Stimulated activated naive CD8-positive, alpha-beta T cell treated with anti-CD3 and anti-CD28 coated beads, Interleukin-15, amount 100 ng/mL, for 72 hours (primary cell): Measurements from ENCODE around the gene PEMT.
A peak's percentile ranks its signal among the peaks of the same experiment; 100 is the strongest.

ENCODE experiments used
- ATAC-seq: fragments of 150-1000 bp; cut with Tn5 transposase; 2 replicates; pipeline ENCODE4 v1.10.0; 2021; ENCODE audit warnings: mild to moderate bottlenecking, moderate library complexity
- DNase-seq, 2 donors: peaks; one replicate each; pipeline ENCODE4 v3.0.0; 2021 to 2022
- H3K27ac Mint-ChIP-seq, 2 donors: one replicate each; pipeline ENCODE4 v1.8.0; 2022; ENCODE audit warnings: mild to moderate bottlenecking in 2 of 2, mixed read lengths in 2 of 2, moderate library complexity in 2 of 2
- H3K27me3 Mint-ChIP-seq: one replicate; pipeline ENCODE4 v1.8.0; 2022; ENCODE audit warnings: mixed read lengths
- H3K4me1 Mint-ChIP-seq: one replicate; pipeline ENCODE4 v1.8.0; 2022; ENCODE audit warnings: mild to moderate bottlenecking, mixed read lengths
- H3K4me3 Mint-ChIP-seq, 2 donors: one replicate each; pipeline ENCODE4 v1.8.0; 2022; ENCODE audit warnings: mild to moderate bottlenecking in 2 of 2, mixed read lengths in 2 of 2, moderate library complexity in 1 of 2
- H3K9me3 Mint-ChIP-seq, 2 donors: one replicate each; pipeline ENCODE4 v1.8.0; 2022; ENCODE audit warnings: mixed read lengths in 2 of 2

PEMT gene

GRCh38 chr17:17525956-17526355, 65.6 kb downstream of the PEMT start:
- Mint-ChIP-seq H3K4me3 (no peak overlapping the region), H3K9me3 (no peaks in the 10 kb centered on the region), H3K27me3 (no peaks in the 10 kb centered on the region), H3K27ac (no peak overlapping the region), H3K4me1 (no peaks in the 10 kb centered on the region)
- DNase-seq (no peak), ATAC-seq (no peak)

- Mint-ChIP-seq H3K4me3 (no peak overlapping the region), H3K9me3 (no peaks in the 10 kb centered on the region), H3K4me1 (no peaks in the 10 kb centered on the region), H3K27ac (no peak overlapping the region), H3K27me3 (no peaks in the 10 kb centered on the region)
- DNase-seq (no peak), ATAC-seq (no peak)
Observed at GRCh38 chr17:17525311-17525710, 66.2 kb downstream of the PEMT start.

DNA sequence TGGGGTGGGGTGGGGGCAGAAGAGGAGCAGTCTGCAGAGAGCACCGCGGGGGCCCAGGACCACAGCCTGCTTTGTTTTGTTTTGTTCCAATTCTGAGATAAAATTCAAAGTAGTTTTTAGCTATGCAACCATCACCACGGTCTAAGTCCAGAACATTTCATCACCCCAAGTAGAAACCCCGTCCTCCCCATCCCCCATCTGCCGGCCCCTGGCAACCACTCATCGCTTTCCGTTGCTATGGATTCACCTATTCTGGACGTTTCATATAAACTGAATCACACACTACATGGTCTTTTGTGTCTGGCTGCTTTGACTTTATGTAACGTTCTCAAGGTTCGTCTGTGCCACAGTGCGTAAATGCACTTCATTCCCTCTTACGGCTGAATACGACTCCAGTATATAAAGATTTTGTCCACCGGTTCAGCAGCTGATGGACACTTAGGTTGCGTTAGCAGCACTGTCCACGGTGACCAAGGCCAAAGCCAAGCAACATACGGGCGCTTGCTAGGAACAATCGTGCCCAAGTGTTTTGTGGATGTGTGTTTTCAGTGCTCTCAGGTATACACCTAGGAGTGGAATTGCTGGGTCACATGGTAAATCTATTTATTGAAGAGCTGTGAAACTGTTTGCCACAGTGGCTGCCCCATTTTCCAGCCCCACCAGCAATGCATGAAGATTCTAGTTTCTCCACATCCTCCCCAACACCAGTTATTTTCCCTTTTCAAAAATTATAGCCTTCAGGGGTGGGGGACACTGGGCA, 67.6 kb downstream of the PEMT start:
- Mint-ChIP-seq H3K4me1 (no peaks in the 10 kb centered on the region), H3K9me3 (no peaks in the 10 kb centered on the region), H3K27me3 (no peaks in the 10 kb centered on the region), H3K27ac (peak overlapping the region in 1 of 2 donors; percentile 92), H3K4me3 (no peak overlapping the region)
- DNase-seq = no peak
- ATAC-seq = no peak

DNA sequence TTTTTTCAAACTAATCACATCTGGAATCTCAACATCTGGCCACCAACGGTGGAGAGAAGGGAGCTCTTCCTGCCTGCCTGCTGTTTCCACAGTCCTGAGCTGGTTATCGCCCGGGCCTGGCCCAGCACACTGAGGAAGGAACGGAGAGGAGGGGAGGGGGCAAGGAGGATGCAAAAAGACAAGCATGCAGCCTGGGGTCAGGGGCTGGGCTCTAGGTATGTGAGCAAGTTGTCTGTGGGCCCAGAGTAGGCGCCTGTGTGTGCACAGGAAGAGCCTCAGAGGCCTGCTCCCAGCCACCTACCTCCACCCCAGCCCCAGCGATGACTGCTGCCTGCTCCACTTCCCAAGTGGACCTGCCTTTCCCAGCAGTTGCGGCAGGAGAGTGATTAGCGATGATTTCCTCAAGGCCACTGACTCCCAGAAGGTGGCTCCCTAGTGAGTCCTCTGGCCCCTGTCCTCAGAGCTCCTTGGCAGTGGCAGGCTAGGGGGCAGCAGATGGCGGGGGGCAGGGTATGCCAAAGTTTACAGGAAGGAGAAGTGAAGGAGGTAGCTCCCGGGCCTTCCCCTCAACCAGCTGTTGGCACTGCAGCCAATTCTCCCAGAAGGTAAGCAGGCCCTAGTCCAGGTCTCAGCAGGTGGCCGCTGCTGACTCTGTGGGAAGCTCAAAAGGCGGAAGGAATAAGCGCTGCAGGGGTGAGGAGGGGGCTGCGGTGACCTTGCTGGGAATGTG, 68.3 kb downstream of the PEMT start:
- Mint-ChIP-seq H3K27me3 (no peaks in the 10 kb centered on the region), H3K9me3 (no peaks in the 10 kb centered on the region), H3K4me3 (no peak overlapping the region), H3K27ac (peak overlapping the region in 1 of 2 donors; percentile 31), H3K4me1 (no peaks in the 10 kb centered on the region)
- DNase-seq (no peak), ATAC-seq (no peak)

GRCh38 chr17:17520599-17521232, 70.8 kb downstream of the PEMT start:
- no peaks in the 10 kb centered on the region for H3K9me3 Mint-ChIP-seq
- DNase-seq = no peak
- no peak for ATAC-seq
- no peaks in the 10 kb centered on the region for H3K27me3 Mint-ChIP-seq
- no peak overlapping the region for H3K4me3 Mint-ChIP-seq
- H3K4me1 Mint-ChIP-seq = peaks cover 17% of the 10 kb centered on the region
- H3K27ac Mint-ChIP-seq = no peak overlapping the region

DNA sequence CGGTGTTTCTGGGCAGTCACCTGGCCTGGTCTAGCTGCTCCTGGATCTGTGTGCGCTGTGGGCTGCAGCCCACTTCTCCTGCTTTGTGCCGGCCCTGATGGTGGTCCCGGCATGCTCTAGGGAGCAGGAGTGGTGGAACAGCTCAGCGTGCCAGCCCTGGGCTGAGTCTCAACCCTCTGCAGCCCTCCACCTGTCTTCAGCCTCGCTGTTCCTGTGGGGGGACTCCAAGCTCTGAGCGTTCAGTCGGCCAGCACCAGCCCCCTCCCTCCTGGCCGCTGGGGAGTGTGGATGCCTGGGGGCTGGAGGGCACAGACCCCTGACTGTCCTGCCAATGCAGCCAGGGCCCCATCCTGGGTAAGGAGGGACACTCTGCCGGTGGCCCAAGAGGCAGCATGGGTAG, 71.6 kb downstream of the PEMT start:
- H3K27ac Mint-ChIP-seq = no peak overlapping the region
- no peaks in the 10 kb centered on the region for H3K9me3 Mint-ChIP-seq
- DNase-seq (no peak), ATAC-seq (no peak)
- H3K4me1 Mint-ChIP-seq = peaks cover 17% of the 10 kb centered on the region
- no peak overlapping the region for H3K4me3 Mint-ChIP-seq
- no peaks in the 10 kb centered on the region for H3K27me3 Mint-ChIP-seq

GRCh38 chr17:17518951-17519350, 72.6 kb downstream of the PEMT start:
- Mint-ChIP-seq H3K9me3 (no peaks in the 10 kb centered on the region), H3K27ac (no peak overlapping the region), H3K4me3 (no peak overlapping the region), H3K27me3 (no peaks in the 10 kb centered on the region), H3K4me1 (peaks cover 17% of the 10 kb centered on the region)
- DNase-seq = no peak
- no peak for ATAC-seq

DNA sequence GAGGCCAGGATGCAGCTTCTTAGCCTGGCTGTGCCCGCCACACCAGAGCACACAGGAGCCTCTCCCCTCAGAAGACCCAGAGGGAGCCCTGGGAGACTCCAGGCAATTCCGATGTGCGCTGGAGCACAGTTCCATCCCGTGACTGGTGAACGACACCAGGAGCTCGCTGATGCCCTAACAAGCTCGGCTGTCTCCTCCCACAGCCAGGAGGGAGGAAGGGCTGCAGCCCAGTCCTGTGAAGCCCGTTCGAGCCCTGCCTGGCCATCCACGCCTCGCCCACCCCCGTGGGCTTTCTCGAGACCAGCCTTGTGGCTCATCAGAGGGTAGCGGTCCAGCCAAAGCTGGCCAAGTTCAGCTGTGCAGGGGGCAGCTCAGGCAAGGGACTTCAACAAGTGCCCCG, 73.5 kb downstream of the PEMT start:
- no peak overlapping the region for H3K27ac Mint-ChIP-seq
- ATAC-seq = no peak
- no peaks in the 10 kb centered on the region for H3K27me3 Mint-ChIP-seq
- DNase-seq = no peak
- no peak overlapping the region for H3K4me3 Mint-ChIP-seq
- peaks cover 17% of the 10 kb centered on the region for H3K4me1 Mint-ChIP-seq
- no peaks in the 10 kb centered on the region for H3K9me3 Mint-ChIP-seq

DNA sequence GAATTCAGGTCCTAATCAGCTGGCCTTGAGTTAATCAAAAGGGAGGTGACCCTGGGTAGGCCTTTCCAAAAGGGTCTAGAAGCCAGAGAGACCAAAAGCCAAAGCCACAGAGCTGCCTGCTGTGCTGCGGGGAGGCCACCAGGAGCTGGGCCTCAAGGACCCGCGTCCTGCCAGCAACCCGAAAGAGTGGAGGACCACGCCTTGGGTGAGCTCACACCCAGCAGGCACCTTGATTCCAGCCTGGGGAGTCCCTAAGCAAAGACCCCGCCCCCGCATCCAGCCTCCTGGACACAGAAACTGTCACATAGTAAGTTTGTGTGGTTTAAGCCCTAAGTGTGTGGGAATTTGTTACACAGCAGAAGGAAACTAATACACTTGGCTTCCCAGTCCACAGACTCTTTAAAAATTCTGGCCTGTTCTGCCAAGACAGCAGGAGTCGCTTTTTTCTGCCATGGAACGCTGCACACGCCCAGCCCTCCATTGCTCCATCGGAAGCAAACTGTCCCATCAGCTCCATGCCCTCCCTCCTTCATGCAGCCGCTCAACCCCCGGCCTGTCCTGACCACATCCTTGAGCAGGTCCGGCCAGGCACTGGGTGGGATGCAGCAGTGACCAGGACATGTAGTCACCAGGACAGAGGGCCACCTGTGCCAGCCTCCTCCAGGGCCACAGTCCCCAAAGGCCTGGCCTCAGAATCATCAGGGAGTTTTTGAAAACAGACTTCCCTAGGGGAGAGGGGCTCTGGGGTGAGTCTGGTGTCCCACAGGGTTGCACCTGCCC, 74.4 kb downstream of the PEMT start:
- no peak for DNase-seq
- Mint-ChIP-seq H3K9me3 (no peaks in the 10 kb centered on the region), H3K27me3 (no peaks in the 10 kb centered on the region), H3K4me1 (peaks cover 17% of the 10 kb centered on the region), H3K4me3 (no peak overlapping the region), H3K27ac (peak overlapping the region in 1 of 2 donors; percentile 87)
- no peak for ATAC-seq

DNA sequence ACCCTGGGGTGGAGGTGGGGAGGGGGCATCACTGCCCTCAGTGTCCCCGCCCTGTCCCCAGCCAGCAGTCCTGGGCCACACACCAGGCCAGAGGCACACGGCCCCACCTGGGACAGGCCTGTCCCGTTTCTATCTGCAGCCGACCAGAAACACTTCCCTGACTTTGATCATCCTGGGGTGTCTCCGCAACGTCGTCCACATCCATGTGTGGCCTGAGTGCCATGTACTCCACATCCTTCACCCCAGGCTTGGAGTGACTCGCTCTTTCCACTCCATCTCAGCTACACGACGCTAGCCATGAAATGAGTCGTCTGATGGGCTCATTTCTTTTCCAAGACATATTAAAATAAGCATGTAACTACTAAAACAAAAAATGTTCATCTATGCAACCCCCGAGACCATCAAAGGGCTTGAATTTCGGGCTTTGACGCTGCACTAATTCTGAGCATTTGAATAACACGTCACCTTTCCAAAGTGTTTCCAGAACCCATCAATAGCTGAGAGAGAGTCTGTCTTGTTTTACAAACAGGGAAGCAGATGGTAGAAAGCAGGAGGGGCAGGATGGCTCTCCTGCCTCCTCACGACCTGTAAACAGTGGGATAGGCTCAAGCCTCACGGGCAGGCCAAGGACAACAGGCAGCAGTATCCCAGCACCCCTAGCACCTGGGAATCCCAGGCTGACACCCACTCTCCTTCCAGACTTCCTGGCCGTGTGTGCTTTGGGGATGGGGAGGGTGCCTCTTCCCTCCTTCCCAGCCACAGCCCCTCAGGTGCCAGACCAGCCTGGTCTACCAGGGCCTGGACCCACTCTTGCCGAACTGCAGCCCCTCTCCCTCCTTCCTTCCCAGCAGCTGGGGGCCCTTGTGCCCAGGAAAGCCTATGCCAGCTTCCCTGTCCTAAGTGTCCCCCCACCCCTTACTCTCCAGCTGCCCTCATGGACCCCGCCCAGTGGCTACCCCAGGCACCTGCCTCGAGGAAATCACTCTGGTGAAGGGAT, 75.3 kb downstream of the PEMT start:
- DNase-seq (no peak), ATAC-seq (no peak)
- peak overlapping the region in 1 of 2 donors; percentile 87 for H3K27ac Mint-ChIP-seq
- H3K4me1 Mint-ChIP-seq = peaks cover 18% of the 10 kb centered on the region
- no peaks in the 10 kb centered on the region for H3K9me3 Mint-ChIP-seq
- no peak overlapping the region for H3K4me3 Mint-ChIP-seq
- no peaks in the 10 kb centered on the region for H3K27me3 Mint-ChIP-seq

DNA sequence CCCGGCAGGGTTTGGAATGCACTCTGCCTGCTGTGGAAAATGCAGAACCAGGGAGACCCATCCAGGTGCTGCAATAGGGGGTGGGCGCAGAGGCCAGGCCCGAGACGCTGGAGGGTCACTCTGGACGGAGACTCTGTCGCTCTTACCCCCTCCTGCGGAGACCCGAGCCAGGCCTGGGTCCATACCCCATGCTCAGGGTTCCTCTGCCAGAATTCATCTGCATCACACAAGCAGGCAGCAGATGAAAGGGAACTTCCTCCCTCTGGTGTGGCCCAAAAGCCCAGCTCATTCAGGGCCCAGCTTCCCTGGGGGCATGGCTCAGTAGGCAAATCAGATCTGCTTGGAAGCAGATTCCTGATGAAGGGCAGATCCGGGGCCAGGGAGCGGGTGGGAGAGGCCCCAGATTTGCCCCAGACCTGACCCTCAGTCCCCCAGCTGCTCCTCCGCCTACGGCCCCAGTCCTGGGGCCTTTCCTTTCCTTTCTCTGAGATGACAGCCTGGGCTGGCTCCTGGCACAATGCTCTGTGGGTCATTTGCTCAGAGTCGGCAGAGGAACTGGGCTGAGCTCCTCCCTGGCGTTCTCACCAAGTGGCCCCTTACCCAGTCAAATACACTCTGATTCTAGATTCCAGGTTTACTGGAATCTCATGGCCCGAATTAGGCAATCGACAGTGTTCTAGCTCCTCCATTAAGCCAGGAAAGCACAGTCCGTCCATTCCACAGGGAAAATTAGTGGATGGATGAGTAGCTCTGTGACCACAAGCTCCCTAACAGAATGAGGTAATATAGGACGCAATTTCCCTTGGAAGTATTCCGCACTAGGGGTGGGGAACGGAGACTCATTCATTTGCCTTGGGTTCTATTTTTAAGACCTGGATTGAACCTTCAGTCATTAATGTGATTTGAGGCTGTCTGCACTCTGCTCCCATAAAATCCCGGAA, 76.2 kb downstream of the PEMT start:
- DNase-seq (no peak), ATAC-seq (no peak)
- Mint-ChIP-seq H3K27ac (no peak overlapping the region), H3K4me3 (no peak overlapping the region), H3K9me3 (no peaks in the 10 kb centered on the region), H3K4me1 (peaks cover 28% of the 10 kb centered on the region), H3K27me3 (no peaks in the 10 kb centered on the region)

- no peaks in the 10 kb centered on the region for H3K9me3 Mint-ChIP-seq
- H3K4me3 Mint-ChIP-seq = no peak overlapping the region
- H3K27ac Mint-ChIP-seq = no peak overlapping the region
- DNase-seq (no peak), ATAC-seq (no peak)
- no peaks in the 10 kb centered on the region for H3K27me3 Mint-ChIP-seq
- H3K4me1 Mint-ChIP-seq = peaks cover 28% of the 10 kb centered on the region
Observed at GRCh38 chr17:17514361-17514992, 77.0 kb downstream of the PEMT start.

DNA sequence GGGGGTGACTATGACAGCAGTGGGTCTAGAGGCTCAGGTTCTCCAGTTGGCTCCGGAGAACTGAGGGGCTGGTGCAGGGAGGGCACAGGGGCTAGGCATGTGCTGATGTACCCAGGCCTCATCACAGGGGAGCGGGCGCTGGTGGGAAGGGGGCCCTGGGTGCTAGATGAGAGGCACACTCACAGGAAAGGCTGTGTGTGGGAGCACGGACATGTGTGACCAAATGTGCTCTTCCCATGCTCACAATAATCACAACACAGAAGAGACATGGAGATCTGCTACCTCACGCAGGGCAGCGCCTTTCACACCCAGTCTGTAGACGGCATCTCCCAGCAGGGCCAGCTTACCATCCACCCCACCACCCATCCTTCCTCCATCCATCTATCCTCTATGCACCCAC, 77.9 kb downstream of the PEMT start:
- Mint-ChIP-seq H3K4me1 (peaks cover 28% of the 10 kb centered on the region), H3K4me3 (no peak overlapping the region), H3K27ac (no peak overlapping the region), H3K27me3 (no peaks in the 10 kb centered on the region), H3K9me3 (no peaks in the 10 kb centered on the region)
- no peak for DNase-seq
- no peak for ATAC-seq
